SJSA1 (cell line): ENCODE measurements around the gene HOXD3. TPM values are rescaled to one million over a fixed set of nuclear protein-coding genes. Genes with fewer than 3 reads are reported as not detected.

ENCODE experiments used
- total RNA-seq: library from RNA; depleted of rRNA; stranded (reverse); fragments of >200 nt; shearing (Covaris generic); gene quantifications from 2 replicates; pipeline ENCODE4 v1.2.3, GENCODE V29; 2014; rRNA removed

HOXD3 gene
- total RNA-seq, 1 experiment from 2014 or later, result 0.66 TPM

Other genes with a start within 250 kb of the HOXD3 start
- 46.0 and 54.6 TPM in 2 replicates for gene LNPK, start 155.0 kb upstream of the HOXD3 start, total RNA-seq
- not detected in 2 replicates for gene EVX2, start 73.3 kb upstream of the HOXD3 start, total RNA-seq
- gene HOXD13, start 64.6 kb upstream of the HOXD3 start, total RNA-seq, result 0.06 and 0.50 TPM in 2 replicates
- gene HOXD12, start 57.5 kb upstream of the HOXD3 start, total RNA-seq, result 0.13 TPM in 1 of 2 replicates, not detected in the other
- not detected in 2 replicates for gene HOXD11, start 50.0 kb upstream of the HOXD3 start, total RNA-seq
- gene HOXD10, start 40.5 kb upstream of the HOXD3 start, total RNA-seq, result not detected in 2 replicates
- gene HOXD9, start 34.6 kb upstream of the HOXD3 start, total RNA-seq, result 1.8 TPM in 2 replicates
- 13.0 and 16.8 TPM in 2 replicates for gene HOXD8, start 27.6 kb upstream of the HOXD3 start, total RNA-seq
- gene HOXD4, start 5.8 kb upstream of the HOXD3 start, total RNA-seq, result 0.29 and 5.9 TPM in 2 replicates
- gene HOXD1, start 31.4 kb downstream of the HOXD3 start, total RNA-seq, result not detected in 2 replicates
- 34.1 and 34.3 TPM in 2 replicates for gene MTX2, start 112.1 kb downstream of the HOXD3 start, total RNA-seq